Measurements from ENCODE around the gene CD7.

GRCh38 chr17:82328994-82329507 is 11.6 kb upstream of the CD7 start:
- TF ChIP-seq POLR2AphosphoS5 (IDR thresholded peaks at IDR 0.05; ENCODE audit: borderline replicate concordance, low read depth, low read length) (no peak), EZH2 (IDR thresholded peaks at IDR 0.05) (no peak)

All from SK-N-MC (cell line).